ENCODE measurements around the gene RANBP6.
"Not testable (repeated sequence)": the region's sequence is repeated elsewhere in the genome, so short reads cannot be mapped to it uniquely, and the experiment has no call there.

Gene RANBP6

GRCh38 chr9:6015278-6016157 lies at the start of gene RANBP6:
Gene RANBP6 (minus strand): TSS chr9:6015624. CDS start chr9:6015607, 17 bp downstream.
- DNase-seq = peak in 1 of 2 experiments; percentile 62

DNA sequence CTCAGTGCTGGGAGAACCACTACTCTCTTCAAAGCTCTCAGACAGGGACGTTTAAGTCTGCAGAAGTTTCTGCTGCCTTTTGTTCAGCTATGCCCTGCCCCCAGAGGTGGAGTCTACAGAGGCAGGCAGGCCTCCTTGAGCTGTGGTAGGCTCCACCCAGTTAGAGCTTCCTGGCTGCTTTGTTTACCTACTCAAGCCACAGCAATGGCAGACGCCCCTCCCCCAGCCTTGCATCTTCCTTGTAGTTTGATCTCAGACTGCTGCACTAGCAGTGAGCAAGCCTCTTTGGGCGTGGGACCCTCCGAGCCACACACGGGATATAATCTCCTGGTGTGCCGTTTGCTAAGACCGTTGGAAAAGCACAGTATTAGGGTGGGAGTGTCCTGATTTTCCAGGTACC lies 47.7 kb upstream of the RANBP6 start:
- not testable (repeated sequence) for DNase-seq

GRCh38 chr9:6055666-6056065 lies 40.2 kb upstream of the RANBP6 start:
- DNase-seq = no peak

DNA sequence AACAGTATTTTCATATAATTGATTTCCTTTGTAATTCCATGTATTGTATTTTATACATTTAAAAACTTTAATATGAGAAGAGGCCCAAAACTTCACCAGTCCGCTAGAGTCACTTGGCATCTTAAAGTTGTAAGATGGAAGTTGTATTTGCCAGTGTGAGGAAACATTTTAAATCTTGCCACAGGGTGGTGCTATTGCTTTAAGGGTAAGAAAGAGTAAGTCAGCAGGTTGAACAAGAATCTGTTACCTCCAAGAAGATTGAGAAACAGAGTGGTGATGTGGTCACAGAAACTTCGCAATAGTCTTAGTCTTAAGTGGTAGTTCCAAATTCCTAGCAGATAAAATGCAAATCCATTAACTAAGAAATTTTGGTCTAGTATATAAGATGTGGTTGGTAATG lies 39.8 kb upstream of the RANBP6 start:
- peak; percentile 3 to 21 for DNase-seq

GRCh38 chr9:6054280-6055099 lies 39.1 kb upstream of the RANBP6 start:
- DNase-seq = peak in 1 of 2 experiments; percentile 7

DNA sequence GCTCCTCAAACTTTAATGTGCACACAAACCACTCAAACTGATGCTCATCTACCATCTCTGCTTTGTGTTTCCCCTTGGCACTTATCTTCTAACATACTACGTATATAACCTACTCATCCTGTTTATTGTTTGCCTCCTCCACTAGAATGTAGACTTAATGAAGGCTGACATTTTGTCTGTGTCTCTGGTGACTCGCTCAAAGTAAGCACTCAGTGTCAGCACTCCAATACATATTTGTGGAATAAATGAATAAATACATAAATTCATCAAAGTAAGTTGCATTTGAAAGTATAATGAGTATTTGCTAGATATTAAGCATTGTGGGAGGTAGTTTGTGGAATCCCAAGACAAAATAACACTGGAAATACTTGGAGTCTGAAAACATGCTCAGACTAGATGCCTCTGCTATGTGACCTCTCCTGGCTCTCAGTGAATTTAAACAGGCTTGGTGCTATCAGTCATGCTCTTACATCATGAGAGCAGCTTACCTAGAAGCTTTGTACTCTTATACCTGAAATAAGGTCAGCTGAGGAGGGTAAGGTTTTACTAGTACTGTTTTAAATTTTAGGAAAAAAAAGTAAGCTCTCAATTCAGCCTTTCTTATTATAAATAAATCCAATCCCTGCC lies 37.0 kb upstream of the RANBP6 start:
- DNase-seq = no peak

DNA sequence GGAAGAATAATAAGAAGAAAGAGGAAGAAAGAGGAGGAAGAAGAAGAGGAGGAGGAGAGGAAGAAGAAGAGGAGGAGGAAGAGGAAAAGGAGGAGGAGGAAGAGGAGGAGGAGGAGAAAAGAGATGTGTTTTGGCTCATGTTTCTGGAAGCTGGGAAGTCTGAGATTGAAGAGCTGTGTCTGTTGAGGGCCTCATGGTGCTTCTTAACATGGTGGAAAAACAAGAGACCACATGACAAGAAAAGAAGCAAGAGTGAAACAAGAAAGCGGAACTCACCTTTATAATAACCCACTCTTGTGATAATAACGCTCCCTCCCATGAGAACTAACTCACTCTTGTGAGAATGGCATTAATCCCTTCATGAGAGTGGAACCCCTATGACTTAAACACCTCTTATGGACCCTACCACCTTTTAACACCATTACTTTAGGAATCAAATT lies 36.1 kb upstream of the RANBP6 start:
- DNase-seq = no peak

- DNase-seq = no peak
Measured at GRCh38 chr9:6049798-6050197, 34.4 kb upstream of the RANBP6 start.

DNA sequence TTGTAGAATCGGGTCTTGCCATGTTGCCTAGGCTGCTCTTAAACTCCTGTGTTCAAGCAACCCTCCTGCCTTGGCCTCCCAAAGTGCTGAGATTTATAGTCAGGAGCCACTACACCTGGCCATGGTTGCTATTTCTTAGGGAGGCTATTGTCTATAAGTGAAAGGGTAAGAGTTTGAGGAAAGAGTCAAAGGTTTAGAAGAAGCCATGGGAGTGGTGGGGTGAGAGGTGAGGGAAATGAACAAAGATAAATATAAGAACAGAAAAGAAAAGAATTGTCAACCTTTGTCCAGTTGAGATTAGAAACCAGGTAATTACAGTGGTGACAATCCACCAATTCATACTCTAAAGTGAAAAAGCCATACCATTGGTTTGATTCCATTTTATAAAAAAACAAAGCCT lies 32.6 kb upstream of the RANBP6 start:
- DNase-seq = no peak

- DNase-seq = no peak
Measured at GRCh38 chr9:6047020-6047419, 31.6 kb upstream of the RANBP6 start.

- no peak for DNase-seq
Measured at GRCh38 chr9:6045364-6045763, 29.9 kb upstream of the RANBP6 start.

DNA sequence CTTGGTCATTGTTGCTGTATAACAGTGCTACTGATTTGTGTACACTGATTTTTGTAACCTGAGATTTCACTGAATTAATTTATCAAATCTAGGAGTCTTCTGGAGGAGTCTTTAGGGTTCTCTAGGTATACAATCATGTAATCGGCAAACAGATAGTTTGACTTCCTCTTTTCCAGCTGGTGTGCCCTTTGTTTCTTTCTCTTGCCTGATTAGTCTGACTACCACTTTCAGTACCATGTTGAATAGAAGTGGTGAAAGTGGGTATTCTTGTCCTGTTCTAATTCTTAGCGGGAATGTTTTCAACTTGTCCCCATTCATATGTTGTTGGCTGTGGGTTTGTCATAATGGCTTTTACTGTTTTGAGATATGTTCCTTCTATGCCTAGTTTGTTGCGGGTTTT lies 24.7 kb upstream of the RANBP6 start:
- no peak for DNase-seq

GRCh38 chr9:6036391-6036790 lies 21.0 kb upstream of the RANBP6 start:
- no peak for DNase-seq

DNA sequence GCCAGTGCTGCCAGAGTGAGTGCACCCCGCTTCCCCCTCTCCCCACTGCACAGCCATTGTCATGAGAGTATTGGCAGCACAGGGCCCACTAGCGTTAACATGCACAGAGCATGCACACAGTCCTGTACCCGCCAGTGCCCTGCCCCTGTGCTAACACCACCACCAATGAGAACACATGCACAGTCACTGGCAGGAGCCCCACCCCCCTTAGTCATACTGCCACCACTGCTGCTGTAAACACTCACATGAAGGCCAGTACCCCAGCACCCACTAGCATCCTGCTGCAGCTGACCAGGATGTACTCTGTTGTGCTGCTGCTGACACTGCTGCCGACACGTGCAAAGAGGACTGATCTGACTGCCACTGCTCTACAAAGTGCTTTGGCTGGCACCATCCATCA lies 19.5 kb upstream of the RANBP6 start:
- no peak for DNase-seq

DNA sequence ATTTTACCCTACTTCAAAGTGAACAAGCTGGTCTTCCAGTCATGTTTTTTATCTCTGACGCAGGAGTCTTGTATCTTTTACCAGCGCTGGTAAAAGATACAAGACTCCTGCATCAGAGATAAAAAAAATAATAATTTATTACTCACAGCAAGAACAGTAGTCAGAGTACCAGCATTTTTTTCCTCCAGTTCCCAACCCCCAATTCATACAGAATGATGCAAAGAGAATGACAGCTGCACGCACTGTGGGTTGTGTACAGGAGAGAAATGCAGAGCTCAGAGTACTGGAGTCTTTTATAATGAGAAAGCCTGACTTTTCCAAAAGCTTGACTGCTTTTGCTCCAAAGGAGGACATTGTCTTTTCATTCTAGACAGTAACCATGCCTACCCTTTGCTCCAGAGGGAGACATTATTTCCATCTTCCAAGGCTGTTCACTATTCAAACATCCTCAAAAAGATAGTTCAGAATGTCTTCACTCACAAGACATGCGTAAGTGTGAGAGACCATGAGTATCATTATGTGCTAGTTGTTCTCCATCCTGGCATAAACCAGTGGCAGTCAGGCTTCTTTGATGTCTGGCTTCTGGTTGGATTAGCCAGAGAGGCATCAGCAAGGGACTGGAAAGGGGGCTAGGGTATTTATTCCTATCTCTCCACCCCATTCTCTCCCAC lies 14.3 kb upstream of the RANBP6 start:
- DNase-seq = no peak

DNA sequence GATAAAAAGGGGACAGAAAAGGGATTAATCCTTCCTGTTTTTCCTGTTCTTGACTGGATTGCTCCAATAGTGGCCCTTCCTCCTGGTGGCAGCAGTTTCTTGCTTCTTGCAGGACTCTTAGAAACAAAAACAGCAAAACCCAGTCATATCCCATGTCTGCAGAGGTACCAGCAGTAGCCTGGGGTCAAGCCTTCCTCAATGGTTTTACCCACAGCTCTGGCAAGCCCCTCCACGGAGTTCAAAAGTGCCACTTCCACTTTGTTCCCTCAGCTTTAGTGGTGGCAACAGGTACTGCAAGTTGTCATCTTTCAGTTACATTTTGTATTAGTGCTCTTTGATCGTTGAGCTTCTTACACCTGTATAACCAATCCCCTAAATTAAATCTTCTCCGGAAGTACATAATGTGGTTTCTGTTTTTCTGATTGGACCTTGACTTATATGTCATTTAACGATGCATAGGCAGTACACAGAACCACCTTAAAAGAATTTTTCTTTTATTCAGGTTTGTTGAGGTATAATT lies 8.7 kb upstream of the RANBP6 start:
- DNase-seq = peak in 1 of 2 experiments; percentile 2

DNA sequence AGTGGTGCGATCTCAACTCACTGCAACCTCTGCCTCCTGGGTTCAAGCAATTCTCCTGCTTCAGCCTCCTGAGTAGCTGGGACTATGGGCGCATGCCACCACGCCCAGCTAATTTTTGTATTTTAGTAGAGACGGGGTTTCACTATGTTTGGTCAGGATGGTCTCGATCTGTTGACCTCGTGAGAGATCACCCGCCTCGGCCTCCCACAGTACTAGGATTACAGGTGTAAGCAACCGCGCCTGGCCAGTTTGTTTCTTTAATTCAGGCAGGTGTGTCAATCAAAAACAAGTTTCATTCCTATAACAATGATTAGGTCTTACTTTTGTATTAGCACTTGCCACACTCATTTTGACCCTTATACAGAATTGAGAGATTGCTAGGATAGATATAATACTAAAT lies 1.6 kb upstream of the RANBP6 start:
- not testable (repeated sequence) for DNase-seq

DNA sequence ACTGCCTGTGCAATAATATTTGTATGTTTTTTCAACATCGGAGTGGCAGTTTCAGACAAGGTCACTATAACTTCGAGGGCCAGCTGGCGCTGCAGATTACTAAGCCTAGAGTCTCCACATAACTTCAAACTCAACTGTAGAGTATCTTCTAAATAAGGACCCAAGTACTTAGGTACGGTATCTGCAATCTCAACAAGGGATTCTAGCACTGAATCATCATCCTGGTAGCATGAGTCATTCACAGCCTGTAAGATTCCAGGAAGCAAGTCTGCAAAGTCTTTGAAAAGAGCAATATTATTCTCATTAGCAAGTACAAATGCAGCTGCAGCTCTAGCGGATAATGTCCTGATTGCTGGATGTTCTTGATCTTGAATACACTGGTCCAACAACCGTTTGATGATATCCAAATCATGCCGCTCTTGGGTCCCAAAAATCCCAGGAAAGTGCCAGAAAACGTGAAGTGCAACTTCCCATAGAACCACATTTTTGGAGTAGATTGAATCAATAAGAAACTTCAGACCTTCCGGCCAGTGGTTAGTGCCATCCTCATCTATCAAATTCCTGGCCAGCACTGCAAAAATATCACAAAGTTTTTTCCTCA lies 654 bp downstream of the RANBP6 start:
- DNase-seq = peak in 1 of 2 experiments; percentile 0

DNA sequence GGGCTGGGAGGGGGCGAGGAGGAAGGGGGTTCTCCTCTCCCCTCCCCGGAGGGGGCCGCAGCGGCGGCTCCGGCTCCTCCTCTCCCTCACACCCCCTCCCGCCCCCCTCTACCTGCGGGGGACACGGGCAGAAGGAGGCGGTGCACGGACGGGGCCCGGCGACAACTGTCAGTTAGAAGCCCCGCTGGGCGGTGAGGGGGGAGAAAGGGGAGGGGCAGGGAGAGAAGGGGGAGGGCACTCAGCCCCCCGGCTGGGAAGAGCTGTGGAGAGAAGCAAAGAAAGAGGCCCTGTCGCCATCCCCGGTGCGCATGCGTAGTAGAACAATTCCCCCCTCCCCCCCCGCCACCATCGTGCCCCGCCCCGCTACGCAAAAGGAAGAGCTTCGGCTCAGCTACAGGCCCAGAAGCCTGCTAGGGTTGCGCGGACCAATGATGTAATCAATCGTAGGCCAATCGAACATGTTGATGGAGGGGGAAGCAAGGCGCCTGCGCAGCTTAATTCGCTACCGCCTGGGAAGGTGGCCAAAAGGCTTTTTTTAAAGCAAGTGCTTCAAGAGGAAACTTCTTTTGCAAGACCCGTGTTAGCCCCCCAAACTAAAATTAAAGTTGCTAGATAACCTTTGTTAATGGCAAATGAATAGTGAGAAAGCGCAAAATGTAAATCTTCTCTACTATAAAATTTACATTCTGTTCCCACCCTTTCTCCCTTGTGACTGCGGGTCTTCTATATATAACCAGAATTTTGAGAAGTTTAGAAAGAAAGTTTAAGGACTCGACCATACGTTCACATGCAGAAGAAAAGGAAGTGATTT lies 7.0 kb downstream of the RANBP6 start:
- DNase-seq = peak; percentile 55 to 82

DNA sequence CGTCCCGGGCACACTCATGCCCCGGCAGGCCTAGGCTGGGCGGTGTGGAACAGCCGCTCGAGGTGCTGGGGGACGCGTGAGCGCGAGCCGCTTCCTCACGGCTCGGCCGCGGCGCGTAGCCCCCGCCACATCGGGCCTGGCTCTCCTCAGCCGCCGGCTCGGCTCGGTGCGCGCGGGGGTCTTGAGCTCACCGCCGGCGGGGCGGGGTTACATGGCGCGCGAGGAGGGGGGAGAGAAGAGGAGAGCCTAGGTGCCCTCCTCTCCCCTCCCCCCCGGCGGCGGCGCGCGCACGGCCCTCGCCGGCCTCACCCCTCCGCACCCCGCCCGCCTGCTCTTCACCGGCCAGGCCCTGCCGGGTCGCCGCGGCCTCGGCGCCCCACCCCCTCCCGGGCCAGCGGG lies 7.7 kb downstream of the RANBP6 start:
- DNase-seq = peak in 1 of 2 experiments; percentile 19

Data from SW 1271 (cell line).